Left lung (tissue), 10 donors: Measurements from ENCODE around the gene ZSCAN10. TPM values are rescaled to one million over a fixed set of nuclear protein-coding genes. Genes with fewer than 3 reads are reported as not detected.

Source experiments
- ATAC-seq: fragments of 200-7000 bp; cut with Tn5 transposase; one replicate; pipeline ENCODE4 v1.9.1; 2020; ENCODE audit warnings: moderate library complexity
- DNase-seq, 4 donors: peaks; one replicate each; pipeline ENCODE4 v3.0.0-alpha.2; 2013 to 2020
- H3K27ac ChIP-seq, 2 donors: fragments of 200-600 bp; sonication (generic) in 1 of 2; one replicate each; pipeline versions ENCODE4 v1.5.0 to v1.8.0; 2020 to 2021
- H3K27me3 ChIP-seq, 2 donors: fragments of 200-600 bp; sonication (generic) in 1 of 2; one replicate each; pipeline versions ENCODE4 v1.5.0 to v1.8.0; 2020 to 2021
- H3K36me3 ChIP-seq, 2 donors: fragments of 200-600 bp; sonication (generic) in 1 of 2; one replicate each; pipeline versions ENCODE4 v1.5.0 to v1.8.0; 2020 to 2021
- H3K4me1 ChIP-seq, 2 donors: fragments of 200-600 bp; one replicate each; pipeline ENCODE4 v1.8.0; 2021
- H3K4me3 ChIP-seq, 2 donors: fragments of 200-600 bp; sonication (generic) in 1 of 2; one replicate each; pipeline versions ENCODE4 v1.5.0 to v1.8.0; 2020 to 2021; ENCODE audit warnings: mild to moderate bottlenecking in 1 of 2
- H3K9me3 ChIP-seq, 2 donors: fragments of 200-600 bp; sonication (generic) in 1 of 2; one replicate each; pipeline versions ENCODE4 v1.5.0 to v1.8.0; 2020 to 2021
- intact Hi-C, 2 donors: fragments of 100-400 bp; cut with DNase I; formaldehyde crosslinking; loops; one replicate each; pipeline versions ENCODE4 v1.11.2 to v1.14.2; 2022
- polyA plus RNA-seq, 6 donors: library from polyadenylated mRNA; unstranded; fragments of 120-200 nt; gene quantifications; one replicate each; pipeline ENCODE4 v1.2.1, GENCODE V29; 2013; ENCODE audit not compliant: insufficient read length in 6 of 6
- total RNA-seq, 2 donors: library from RNA; stranded (reverse); fragmentation: NEBNext Ultra II Directional; extraction: Animal tissue kit (Norgen Biotek cat#: 25700); gene quantifications; one replicate each; pipeline ENCODE4 v1.2.1, GENCODE V29; 2021
- TF ChIP-seq, protein P1 (sequence below), 2 donors: fragments of 200-600 bp; sonication (generic) in 1 of 2; IDR thresholded peaks; one replicate each; pipeline versions ENCODE4 v1.5.0 to v1.8.0; 2021; ENCODE audit warnings: antibody characterized with exemption in 2 of 2
- donor health status: DM: no; HTN: yes; CAD: no.
- donor health status: DM: no; HTN: no; CAD: no.

ZSCAN10 gene
- total and polyA plus RNA-seq, 8 donors: 0.13 TPM; not detected in 7

GRCh38 chr16:3068487-3068886 lies 30.6 kb downstream of the ZSCAN10 start:
- H3K27ac ChIP-seq: peak overlapping the region in 1 of 2 donors; percentile 6
- H3K4me1 ChIP-seq: peaks cover 9 to 44% of the 10 kb centered on the region in 2 donors
- TF ChIP-seq, protein P1, sequence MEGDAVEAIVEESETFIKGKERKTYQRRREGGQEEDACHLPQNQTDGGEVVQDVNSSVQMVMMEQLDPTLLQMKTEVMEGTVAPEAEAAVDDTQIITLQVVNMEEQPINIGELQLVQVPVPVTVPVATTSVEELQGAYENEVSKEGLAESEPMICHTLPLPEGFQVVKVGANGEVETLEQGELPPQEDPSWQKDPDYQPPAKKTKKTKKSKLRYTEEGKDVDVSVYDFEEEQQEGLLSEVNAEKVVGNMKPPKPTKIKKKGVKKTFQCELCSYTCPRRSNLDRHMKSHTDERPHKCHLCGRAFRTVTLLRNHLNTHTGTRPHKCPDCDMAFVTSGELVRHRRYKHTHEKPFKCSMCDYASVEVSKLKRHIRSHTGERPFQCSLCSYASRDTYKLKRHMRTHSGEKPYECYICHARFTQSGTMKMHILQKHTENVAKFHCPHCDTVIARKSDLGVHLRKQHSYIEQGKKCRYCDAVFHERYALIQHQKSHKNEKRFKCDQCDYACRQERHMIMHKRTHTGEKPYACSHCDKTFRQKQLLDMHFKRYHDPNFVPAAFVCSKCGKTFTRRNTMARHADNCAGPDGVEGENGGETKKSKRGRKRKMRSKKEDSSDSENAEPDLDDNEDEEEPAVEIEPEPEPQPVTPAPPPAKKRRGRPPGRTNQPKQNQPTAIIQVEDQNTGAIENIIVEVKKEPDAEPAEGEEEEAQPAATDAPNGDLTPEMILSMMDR (IDR thresholded peaks at IDR 0.05): no peak
- ATAC-seq: peak; percentile 59
- H3K27me3 ChIP-seq: no peaks in the 10 kb centered on the region
- H3K4me3 ChIP-seq: peak overlapping the region in 1 of 2 donors; percentile 56
- no peaks in the 10 kb centered on the region for H3K9me3 ChIP-seq
- DNase-seq: no peak
- intact Hi-C loops: no loop called here
- H3K36me3 ChIP-seq: peaks cover 0 to 12% of the 10 kb centered on the region in 2 donors

GRCh38 chr16:3066440-3066748 lies 32.7 kb downstream of the ZSCAN10 start:
- ATAC-seq: no peak
- H3K27ac ChIP-seq: peak overlapping the region; percentile 68 to 82

DNA sequence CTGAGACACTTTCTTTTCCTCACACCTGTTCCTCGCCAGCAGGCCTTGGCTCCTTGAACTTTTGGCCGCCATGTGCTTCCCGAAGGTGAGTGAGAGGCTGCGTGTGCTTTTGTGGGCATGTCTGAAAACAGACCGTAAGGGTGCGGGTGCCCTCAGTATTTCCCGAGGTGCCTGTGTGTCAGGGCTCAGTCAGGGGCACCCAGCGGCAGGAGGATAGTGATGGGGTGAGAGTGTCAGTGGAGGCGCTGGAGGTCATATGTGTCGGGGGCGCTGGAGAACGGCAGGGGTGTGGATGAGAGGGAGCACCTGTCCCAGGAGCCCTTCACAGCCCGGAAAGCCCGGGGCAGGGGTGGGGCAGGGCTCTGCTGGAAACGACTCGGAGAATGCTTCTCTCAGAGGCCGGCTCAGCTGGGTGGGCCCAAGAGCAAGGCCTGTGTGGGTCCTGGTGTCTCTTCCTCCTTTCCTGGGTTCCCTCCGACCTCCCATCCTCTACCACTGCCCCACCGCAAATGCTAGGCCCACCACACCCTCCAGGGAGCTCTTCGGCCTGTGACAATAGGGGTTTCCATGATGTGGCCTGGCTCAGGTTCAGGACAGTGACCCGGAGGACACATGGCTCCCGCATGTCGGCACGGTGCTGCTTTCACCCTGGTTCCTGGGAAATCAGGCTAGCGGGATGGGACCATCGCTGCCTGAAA lies 33.2 kb downstream of the ZSCAN10 start:
- peaks cover 0 to 12% of the 10 kb centered on the region in 2 donors for H3K36me3 ChIP-seq
- peak overlapping the region; percentile 18 to 56 for H3K4me3 ChIP-seq
- peaks cover 9 to 62% of the 10 kb centered on the region in 2 donors for H3K4me1 ChIP-seq
- peak; percentile 27 for ATAC-seq
- DNase-seq: peak in 1 of 4 donors; percentile 79
- intact Hi-C loops: no loop called here
- H3K27me3 ChIP-seq: no peaks in the 10 kb centered on the region
- no peaks in the 10 kb centered on the region for H3K9me3 ChIP-seq
- peak overlapping the region; percentile 68 to 82 for H3K27ac ChIP-seq
- TF ChIP-seq, protein P1 (IDR thresholded peaks at IDR 0.05): no peak

More at GRCh38 chr16:3066440-3066748, 32.7 kb downstream of the ZSCAN10 start:
- peaks cover 0 to 12% of the 10 kb centered on the region in 2 donors for H3K36me3 ChIP-seq
- H3K4me1 ChIP-seq: peaks cover 9 to 62% of the 10 kb centered on the region in 2 donors
- H3K9me3 ChIP-seq: no peaks in the 10 kb centered on the region
- TF ChIP-seq, protein P1 (IDR thresholded peaks at IDR 0.05): no peak
- no peak for DNase-seq
- intact Hi-C loops: no loop called here
- peak overlapping the region; percentile 18 to 56 for H3K4me3 ChIP-seq
- H3K27me3 ChIP-seq: no peaks in the 10 kb centered on the region

DNA sequence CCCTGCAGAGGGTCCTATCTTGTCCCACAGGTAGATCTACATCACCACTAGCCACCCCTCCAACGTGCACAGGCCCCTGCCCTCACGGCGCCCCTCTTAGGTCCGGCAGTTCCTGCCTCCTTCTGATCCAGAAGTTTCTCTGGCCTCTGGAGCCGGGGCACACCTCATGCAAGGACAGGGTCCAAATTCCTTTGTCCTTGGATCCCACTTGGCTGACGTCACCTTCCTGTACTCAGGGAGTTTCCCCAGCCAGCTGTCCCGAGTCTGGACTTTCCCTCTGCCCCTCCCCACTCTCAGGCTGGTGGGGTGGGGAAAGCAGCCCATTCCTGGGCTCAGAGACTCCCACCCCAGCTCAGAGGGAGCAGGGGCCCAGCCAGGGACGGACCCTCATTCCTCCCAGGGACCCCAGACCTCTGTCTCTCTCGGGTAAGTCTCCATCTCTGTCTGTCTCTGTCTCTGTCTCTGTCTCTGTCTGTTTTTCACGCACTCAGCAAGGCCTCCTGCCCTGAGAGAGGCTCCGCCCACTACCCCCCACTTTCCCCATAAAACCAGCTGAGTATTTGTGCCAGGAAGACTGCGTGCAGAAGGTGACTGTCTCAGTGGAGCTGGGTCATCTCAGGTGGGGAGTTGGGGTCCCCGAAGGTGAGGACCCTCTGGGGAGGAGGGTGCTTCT lies 33.9 kb downstream of the ZSCAN10 start, which contains the start of gene IL32:
IL32 (plus strand) TSS at position 572 of the 673 bp plus-strand sequence. CDS start 172 bp downstream, outside the sequence.
- no peaks in the 10 kb centered on the region for H3K27me3 ChIP-seq
- peaks cover 0 to 12% of the 10 kb centered on the region in 2 donors for H3K36me3 ChIP-seq
- no peaks in the 10 kb centered on the region for H3K9me3 ChIP-seq
- H3K27ac ChIP-seq: peak within 1 kb of the TSS; percentile 68 to 82
- DNase-seq: peak in 2 of 4 donors; percentile 49 to 83
- H3K4me1 ChIP-seq: peaks cover 9 to 64% of the 10 kb centered on the region in 2 donors
- intact Hi-C loops: no loop called here
- peak within 1 kb of the TSS; percentile 18 to 56 for H3K4me3 ChIP-seq
- TF ChIP-seq, protein P1 (IDR thresholded peaks at IDR 0.05): no peak
- ATAC-seq: peak; percentile 79
